Neural progenitor cell (in vitro differentiated cells): ENCODE measurements around the gene QSOX2. TPM values are rescaled to one million over a fixed set of nuclear protein-coding genes. Genes with fewer than 3 reads are reported as not detected.
A peak's percentile ranks its signal among the peaks of the same experiment; 100 is the strongest.

Experiments
- DNase-seq: peaks from one replicate; pipeline ENCODE4 v3.0.0-alpha.2; 2016; ENCODE audit warnings: low spot score
- H2AFZ ChIP-seq: fragments of 200-600 bp; sonication (generic); replicated peaks from 2 replicates; pipeline ENCODE4 v1.6.1; 2016; ENCODE audit warnings: antibody characterized with exemption
- H3F3A ChIP-seq: fragments of 200-600 bp; sonication (generic); 2 replicates; pipeline ENCODE4 v1.6.1; 2016; ENCODE audit warnings: antibody characterized with exemption, low read depth
- H3K27ac ChIP-seq: fragments of 200-600 bp; sonication (generic); 2 replicates; pipeline ENCODE4 v1.5.1; 2016; ENCODE audit warnings: mild to moderate bottlenecking
- H3K27me3 ChIP-seq: fragments of 200-600 bp; sonication (generic); 2 replicates; pipeline ENCODE4 v1.6.1; 2016; ENCODE audit warnings: mild to moderate bottlenecking, moderate library complexity
- H3K36me3 ChIP-seq: fragments of 200-600 bp; sonication (generic); 2 replicates; pipeline ENCODE4 v1.5.1; 2016
- H3K4me1 ChIP-seq: fragments of 200-600 bp; sonication (generic); 2 replicates; pipeline ENCODE4 v1.6.1; 2016; ENCODE audit warnings: mixed run types
- H3K4me2 ChIP-seq: fragments of 200-600 bp; sonication (generic); 2 replicates; pipeline ENCODE4 v1.6.1; 2016
- H3K4me3 ChIP-seq: fragments of 200-600 bp; sonication (generic); 2 replicates; pipeline ENCODE4 v1.5.1; 2016
- H3K79me2 ChIP-seq: fragments of 200-600 bp; sonication (generic); 2 replicates; pipeline ENCODE4 v1.6.1; 2016; ENCODE audit warnings: low read depth
- H3K9ac ChIP-seq: fragments of 200-600 bp; sonication (generic); 2 replicates; pipeline ENCODE4 v1.6.1; 2016
- H3K9me3 ChIP-seq: fragments of 200-600 bp; sonication (generic); 2 replicates; pipeline ENCODE4 v1.5.1; 2016; ENCODE audit warnings: low read depth
- H4K20me1 ChIP-seq: fragments of 200-600 bp; sonication (generic); 2 replicates; pipeline ENCODE4 v1.6.1; 2016; ENCODE audit warnings: low read depth
- H3K27ac Mint-ChIP-seq: 3 replicates; pipeline ENCODE4 v1.8.0; 2021; ENCODE audit warnings: mixed read lengths
- H3K27me3 Mint-ChIP-seq: 2 replicates; pipeline ENCODE4 v1.8.0; 2022; ENCODE audit warnings: low read depth, mild to moderate bottlenecking, inconsistent platforms, moderate library complexity, mixed read lengths; ENCODE audit not compliant: insufficient read depth
- H3K36me3 Mint-ChIP-seq: 3 replicates; pipeline ENCODE4 v1.8.0; 2021; ENCODE audit warnings: mixed read lengths
- H3K4me1 Mint-ChIP-seq: 3 replicates; pipeline ENCODE4 v1.8.0; 2021; ENCODE audit warnings: mixed read lengths
- H3K4me3 Mint-ChIP-seq: 3 replicates; pipeline ENCODE4 v1.8.0; 2021; ENCODE audit warnings: mild to moderate bottlenecking, moderate library complexity, mixed read lengths
- H3K9me3 Mint-ChIP-seq: 3 replicates; pipeline ENCODE4 v1.8.0; 2020; ENCODE audit warnings: mixed read lengths
- EZH2 ChIP-seq: fragments of 200-600 bp; sonication (generic); IDR thresholded peaks from 2 replicates; pipeline ENCODE4 v1.6.1; 2017; ENCODE audit warnings: antibody characterized with exemption, mild to moderate bottlenecking, moderate library complexity
- EZH2phosphoT487 ChIP-seq: fragments of 200-600 bp; sonication (generic); IDR thresholded peaks from 2 replicates; pipeline ENCODE4 v1.6.1; 2017; ENCODE audit warnings: antibody characterized with exemption
- total RNA-seq: library from RNA; depleted of rRNA; stranded (reverse); fragments of >200 nt; gene quantifications from 2 replicates; pipeline ENCODE4 v1.2.3, GENCODE V29; 2015; ENCODE audit warnings: low replicate concordance
- TF ChIP-seq, protein P1 (sequence below): fragments of 200-600 bp; sonication (generic); IDR thresholded peaks from 2 replicates; pipeline ENCODE4 v1.5.1; 2017; ENCODE audit warnings: antibody characterized with exemption, mild to moderate bottlenecking

The QSOX2 gene
- total RNA-seq, 1 donor from 2014 or later, result 17.1 TPM

- Histone ChIP-seq H3K79me2 (no peaks in the 10 kb centered on the region), H3K9me3 (no peaks in the 10 kb centered on the region), H3K27me3 (peaks cover 52% of the 10 kb centered on the region), H3K4me3 (no peak overlapping the region), H2AFZ (no peak overlapping the region), H3K4me2 (no peak overlapping the region), H3K36me3 (no peaks in the 10 kb centered on the region), H3K27ac (no peak overlapping the region), H3F3A (no peaks in the 10 kb centered on the region), H4K20me1 (peaks cover 77% of the 10 kb centered on the region), H3K4me1 (no peaks in the 10 kb centered on the region), H3K9ac (no peak overlapping the region)
- peaks cover 36% of the 10 kb centered on the region for H3K27me3 Mint-ChIP-seq
- H3K9me3 Mint-ChIP-seq, result no peaks in the 10 kb centered on the region
- H3K36me3 Mint-ChIP-seq, result peaks cover 9% of the 10 kb centered on the region
- DNase-seq, result no peak
- TF ChIP-seq EZH2phosphoT487 (no peak), EZH2 (no peak)
- TF ChIP-seq, protein P1, sequence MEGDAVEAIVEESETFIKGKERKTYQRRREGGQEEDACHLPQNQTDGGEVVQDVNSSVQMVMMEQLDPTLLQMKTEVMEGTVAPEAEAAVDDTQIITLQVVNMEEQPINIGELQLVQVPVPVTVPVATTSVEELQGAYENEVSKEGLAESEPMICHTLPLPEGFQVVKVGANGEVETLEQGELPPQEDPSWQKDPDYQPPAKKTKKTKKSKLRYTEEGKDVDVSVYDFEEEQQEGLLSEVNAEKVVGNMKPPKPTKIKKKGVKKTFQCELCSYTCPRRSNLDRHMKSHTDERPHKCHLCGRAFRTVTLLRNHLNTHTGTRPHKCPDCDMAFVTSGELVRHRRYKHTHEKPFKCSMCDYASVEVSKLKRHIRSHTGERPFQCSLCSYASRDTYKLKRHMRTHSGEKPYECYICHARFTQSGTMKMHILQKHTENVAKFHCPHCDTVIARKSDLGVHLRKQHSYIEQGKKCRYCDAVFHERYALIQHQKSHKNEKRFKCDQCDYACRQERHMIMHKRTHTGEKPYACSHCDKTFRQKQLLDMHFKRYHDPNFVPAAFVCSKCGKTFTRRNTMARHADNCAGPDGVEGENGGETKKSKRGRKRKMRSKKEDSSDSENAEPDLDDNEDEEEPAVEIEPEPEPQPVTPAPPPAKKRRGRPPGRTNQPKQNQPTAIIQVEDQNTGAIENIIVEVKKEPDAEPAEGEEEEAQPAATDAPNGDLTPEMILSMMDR, result no peak
- no peaks in the 10 kb centered on the region for H3K4me1 Mint-ChIP-seq
- no peak overlapping the region for H3K27ac Mint-ChIP-seq
- H3K4me3 Mint-ChIP-seq, result no peak overlapping the region
Observed at GRCh38 chr9:136206602-136207275, 38.9 kb downstream of the QSOX2 start.

GRCh38 chr9:136205707-136205992 lies 40.0 kb downstream of the QSOX2 start:
- Histone ChIP-seq H3K9ac (no peak overlapping the region), H3K4me1 (no peaks in the 10 kb centered on the region), H3F3A (no peaks in the 10 kb centered on the region), H3K27ac (no peak overlapping the region), H3K4me2 (no peak overlapping the region), H3K9me3 (no peaks in the 10 kb centered on the region), H3K79me2 (no peaks in the 10 kb centered on the region), H2AFZ (no peak overlapping the region), H3K4me3 (no peak overlapping the region), H3K27me3 (peaks cover 63% of the 10 kb centered on the region), H4K20me1 (peaks cover 86% of the 10 kb centered on the region), H3K36me3 (no peaks in the 10 kb centered on the region)
- Mint-ChIP-seq H3K9me3 (no peaks in the 10 kb centered on the region), H3K36me3 (peaks cover 9% of the 10 kb centered on the region), H3K27ac (no peak overlapping the region), H3K4me1 (no peaks in the 10 kb centered on the region), H3K27me3 (peaks cover 42% of the 10 kb centered on the region), H3K4me3 (no peak overlapping the region)
- DNase-seq, result no peak
- no peak for TF ChIP-seq EZH2phosphoT487
- TF ChIP-seq, protein P1, result no peak
- TF ChIP-seq EZH2, result no peak

DNA sequence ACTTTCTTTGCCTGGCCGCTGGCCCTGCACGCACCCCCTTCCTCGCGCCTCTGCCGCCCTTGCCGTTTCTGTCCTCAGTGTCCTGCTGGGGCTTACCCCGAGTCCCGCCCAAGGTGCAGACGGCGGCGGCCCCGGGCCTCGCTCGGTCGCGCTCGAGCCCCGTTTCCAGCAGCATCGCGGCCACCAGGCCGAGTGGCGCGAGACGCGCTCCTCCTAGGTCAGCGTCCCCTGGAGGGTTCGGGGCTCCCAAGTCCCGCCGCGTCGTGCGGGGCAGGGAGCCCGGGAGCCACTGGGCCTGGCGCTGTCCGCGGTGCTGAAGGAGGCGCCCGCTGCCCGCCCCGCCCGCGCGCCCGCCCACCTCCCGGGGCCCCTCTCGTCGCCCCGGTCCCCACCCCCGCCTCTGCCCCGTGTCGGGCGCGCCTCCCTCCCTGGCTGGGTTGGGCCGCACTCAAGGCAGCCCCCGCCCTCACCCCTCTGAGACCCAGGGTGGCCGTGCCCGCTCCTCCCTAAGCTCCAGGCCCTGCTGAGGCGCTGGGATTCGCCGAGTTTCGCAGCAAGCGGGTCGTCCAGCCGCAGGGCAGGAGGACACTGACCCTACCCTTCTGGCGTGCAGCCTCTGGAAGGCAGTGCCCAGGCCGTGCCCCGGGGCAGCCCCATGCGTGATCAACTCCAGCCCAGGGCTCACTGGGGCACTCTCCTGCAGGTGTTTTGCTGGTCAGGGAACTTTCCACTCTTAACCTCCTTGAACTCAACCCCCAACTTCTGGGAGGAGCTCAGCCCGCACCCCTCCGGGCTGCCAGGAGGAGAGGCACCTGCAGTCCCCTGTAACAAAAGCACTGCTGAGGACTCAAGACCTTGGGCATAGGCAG lies 40.5 kb downstream of the QSOX2 start, which contains the start of gene LHX3:
TSS of gene LHX3 (minus strand) at position 291 of the 869 bp plus-strand sequence. CDS start at position 175, 116 bp downstream.
- no peaks in the 10 kb centered on the region for H3K4me1 ChIP-seq
- TF ChIP-seq, protein P1, result no peak
- TF ChIP-seq EZH2 (peak; percentile 81), EZH2phosphoT487 (peak; percentile 74)
- no peaks in the 10 kb centered on the region for H3K36me3 ChIP-seq
- peak within 1 kb of the TSS; percentile 51 for H3K4me2 ChIP-seq
- H3F3A ChIP-seq, result no peaks in the 10 kb centered on the region
- no peak within 1 kb of the TSS for H3K27ac Mint-ChIP-seq
- no peak within 1 kb of the TSS for H3K4me3 ChIP-seq
- H3K9me3 ChIP-seq, result no peaks in the 10 kb centered on the region
- H3K27me3 Mint-ChIP-seq, result peaks cover 48% of the 10 kb centered on the region
- H3K27me3 ChIP-seq, result peaks cover 68% of the 10 kb centered on the region
- peaks cover 9% of the 10 kb centered on the region for H3K36me3 Mint-ChIP-seq
- H3K27ac ChIP-seq, result no peak within 1 kb of the TSS
- no peak within 1 kb of the TSS for H3K4me3 Mint-ChIP-seq
- H3K79me2 ChIP-seq, result no peaks in the 10 kb centered on the region
- no peaks in the 10 kb centered on the region for H3K4me1 Mint-ChIP-seq
- H3K9ac ChIP-seq, result no peak within 1 kb of the TSS
- peaks cover 88% of the 10 kb centered on the region for H4K20me1 ChIP-seq
- H3K9me3 Mint-ChIP-seq, result no peaks in the 10 kb centered on the region
- no peak within 1 kb of the TSS for H2AFZ ChIP-seq
- DNase-seq, result peak; percentile 94
